Muscle of arm (tissue), 12 donors: ENCODE results near the gene BACE2. TPM values are rescaled to one million over a fixed set of nuclear protein-coding genes. Genes with fewer than 3 reads are reported as not detected.

ENCODE experiments used
- DNase-seq: peaks from one replicate; pipeline ENCODE4 v3.0.0-alpha.2; 2013
- polyA plus RNA-seq, 12 donors: library from polyadenylated mRNA; unstranded; fragments of 120-200 nt; gene quantifications; one replicate each; pipeline ENCODE4 v1.2.1, GENCODE V29; 2013; ENCODE audit not compliant: insufficient read length in 12 of 12

BACE2 gene
- polyA plus RNA-seq, 12 donors, result 16.4 to 56.4 (median 37.6) TPM; not detected in 1

GRCh38 chr21:41318218-41318617 is 150.3 kb downstream of the BACE2 start:
- DNase-seq, result no peak

GRCh38 chr21:41319273-41319672 is 151.3 kb downstream of the BACE2 start:
- DNase-seq, result no peak

DNA sequence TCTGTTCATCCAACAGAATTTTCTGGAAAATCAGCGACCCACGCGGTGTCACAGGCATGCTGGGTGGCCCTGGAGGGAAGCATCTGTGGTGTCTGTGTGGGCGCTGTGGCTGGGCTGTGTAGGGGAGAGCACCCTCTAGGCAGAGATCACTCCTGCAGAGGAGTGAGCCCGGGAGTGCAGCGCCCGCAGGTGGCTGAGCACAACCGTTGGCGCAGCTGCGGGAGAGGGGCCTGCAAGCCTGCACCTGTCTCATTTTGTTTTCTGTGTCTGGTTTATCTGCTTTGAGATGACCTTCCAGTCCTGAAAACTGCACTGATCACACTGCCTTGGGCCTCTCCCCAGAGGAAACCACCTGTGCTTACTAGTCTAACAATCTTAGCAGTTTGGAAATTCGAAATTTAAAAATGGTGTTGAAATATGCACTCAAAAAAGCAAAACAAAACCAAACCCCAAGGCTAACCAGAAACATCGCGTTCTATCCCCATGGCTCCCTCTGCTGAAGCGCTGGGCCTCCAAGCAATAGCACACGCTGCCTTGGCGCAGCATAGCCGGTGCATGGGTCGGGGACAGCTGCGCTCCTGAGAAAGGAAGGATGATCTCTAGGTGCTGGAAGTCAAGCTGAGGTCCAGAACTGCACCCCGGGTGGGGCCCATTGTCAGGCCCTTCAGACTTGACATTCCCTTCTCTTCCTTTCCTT is 153.4 kb downstream of the BACE2 start:
- DNase-seq, result no peak

GRCh38 chr21:41321908-41322495 is 154.0 kb downstream of the BACE2 start:
- no peak for DNase-seq

GRCh38 chr21:41322496-41323382 is 154.8 kb downstream of the BACE2 start:
- DNase-seq, result no peak

DNA sequence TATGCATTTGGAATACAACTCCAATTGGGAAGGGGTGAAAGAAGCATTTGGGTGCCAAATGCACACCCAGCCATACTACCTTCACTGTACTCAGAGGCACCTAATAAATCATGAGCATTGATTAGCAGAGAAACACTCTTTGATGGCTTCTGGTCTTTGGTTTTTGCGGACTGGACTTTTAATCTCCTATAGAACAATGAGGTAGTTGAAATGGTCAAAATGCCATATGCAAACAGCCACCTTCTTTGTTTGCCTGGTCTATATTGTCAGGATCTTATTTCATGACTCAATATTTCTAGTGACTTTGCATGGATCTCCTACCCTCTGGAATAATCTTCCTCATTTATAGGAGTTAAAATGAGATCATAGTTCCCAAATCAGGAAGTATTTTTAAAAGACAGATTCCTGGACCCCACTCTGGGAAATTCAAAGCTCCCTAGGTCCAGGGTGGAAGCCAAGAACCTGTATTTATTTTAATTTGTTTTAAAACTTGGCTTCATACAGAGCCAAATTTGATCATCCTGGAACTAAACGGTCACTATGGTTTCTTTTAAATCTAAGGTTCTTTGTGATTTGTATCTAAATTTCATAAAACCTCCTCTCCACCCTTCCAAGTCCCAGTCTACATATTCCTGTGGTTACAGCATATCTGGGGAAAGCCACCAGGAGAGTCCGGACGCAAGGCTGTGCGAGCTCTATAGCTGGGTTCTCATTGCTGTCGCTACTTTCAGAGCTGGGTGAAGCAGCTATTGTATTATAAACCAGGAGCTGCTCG is 157.4 kb downstream of the BACE2 start:
- peak; percentile 20 for DNase-seq

- DNase-seq, result no peak
These were observed 158.6 kb downstream of the BACE2 start for GRCh38 chr21:41326414-41327080.

DNA sequence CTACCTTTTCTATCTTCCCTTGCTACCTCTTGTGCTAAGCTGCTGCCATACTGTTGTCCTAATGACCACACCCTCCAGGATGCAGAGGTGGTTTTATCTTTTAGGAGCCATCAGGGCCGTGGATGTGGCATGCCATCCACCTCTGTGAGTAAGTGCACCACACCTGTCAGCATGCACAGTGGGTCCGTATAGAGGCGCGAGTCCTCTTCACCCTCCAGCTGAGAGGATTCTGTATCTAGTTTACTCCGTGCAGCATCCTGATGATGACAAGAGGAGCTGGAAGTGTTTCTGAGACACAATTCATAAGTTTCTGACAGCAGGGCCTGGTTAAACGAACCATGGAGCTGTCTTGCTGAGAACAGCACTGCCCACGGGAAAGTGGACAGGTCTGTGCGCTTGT is 159.8 kb downstream of the BACE2 start:
- DNase-seq, result no peak

DNA sequence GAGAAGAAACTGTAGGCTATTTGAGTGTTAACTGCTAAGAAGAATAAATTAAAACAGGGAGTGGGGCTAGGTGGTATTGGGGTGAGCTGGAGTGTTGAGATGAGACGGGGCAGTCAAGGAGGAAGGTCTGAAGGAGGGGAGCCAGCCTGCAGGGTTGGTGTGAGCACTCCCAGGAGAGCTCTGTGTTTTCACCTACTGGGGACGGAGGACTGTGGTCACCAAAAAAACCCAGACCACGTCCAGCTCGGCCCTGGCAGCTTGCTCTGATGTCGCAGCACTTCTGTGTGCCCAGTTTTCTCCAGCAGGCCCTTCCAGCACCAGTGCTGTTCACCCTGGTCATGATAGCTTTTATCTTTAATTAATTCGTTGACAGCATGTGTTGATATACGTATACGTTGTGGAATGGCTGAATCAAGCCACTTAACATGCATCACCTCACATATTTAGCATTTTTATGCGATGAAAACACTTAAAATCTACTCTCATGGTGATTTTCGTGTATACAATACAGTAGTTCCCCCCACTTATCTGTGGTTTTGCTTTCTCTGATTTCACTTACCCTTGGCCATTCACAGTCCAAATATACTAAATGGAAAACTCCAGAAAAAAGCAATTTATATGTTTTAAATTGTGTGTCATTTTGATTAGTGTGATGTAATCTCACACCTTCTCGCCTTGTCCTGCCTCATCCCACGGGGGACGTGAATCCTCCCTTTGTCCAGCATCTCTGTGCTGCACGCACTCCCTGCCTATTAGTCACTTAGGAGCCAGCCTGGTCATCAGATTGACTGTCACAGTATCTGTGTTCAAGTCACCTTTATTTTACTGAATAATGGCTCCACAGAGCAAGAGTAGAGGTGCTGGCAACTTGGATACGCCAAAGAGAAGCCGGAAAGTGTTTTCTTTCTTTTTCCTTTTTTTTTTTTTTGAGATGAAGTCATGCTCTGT is 161.0 kb downstream of the BACE2 start:
- no peak for DNase-seq

Other genes starting within 250 kb of the BACE2 start
- gene FAM3B, start 148.6 kb downstream of the BACE2 start, polyA plus RNA-seq, result under 1 TPM in 10 of 12 donors, not detected in 2; 0.12 to 0.81 (median 0.41) TPM
- 1 to 10 TPM in 9 of 12 donors, under 1 TPM in 1, not detected in 2; 0.76 to 3.5 (median 1.6) TPM for gene MX2, start 193.9 kb downstream of the BACE2 start, polyA plus RNA-seq